WTC11 (cell line): ENCODE data around the gene PPA2. TPM values are rescaled to one million over a fixed set of nuclear protein-coding genes. Genes with fewer than 3 reads are reported as not detected.
A peak's percentile ranks its signal among the peaks of the same experiment; 100 is the strongest.
"Not testable (repeated sequence)": the region's sequence is repeated elsewhere in the genome, so short reads cannot be mapped to it uniquely, and the experiment has no call there.

Source experiments
- ATAC-seq: fragments of 200-7000 bp; cut with Tn5 transposase; 2 replicates; pipeline ENCODE4 v1.10.0; 2021; ENCODE audit warnings: mild to moderate bottlenecking, moderate library complexity
- CTCF ChIA-PET: fragments of 300-600 bp; sonication (Branson Sonifier 250); formaldehyde crosslinking; loops from one replicate; lab custom pipeline; 2021; ENCODE audit warnings: antibody characterized with exemption; lab: Charles Lee
- POLR2A ChIA-PET: fragments of 350-600 bp; sonication (Branson Sonifier 250); formaldehyde crosslinking; loops from one replicate; lab custom pipeline; 2021; ENCODE audit warnings: antibody characterized with exemption; lab: Charles Lee
- DNase-seq: peaks from one replicate; pipeline ENCODE4 v3.0.0; 2021; ENCODE audit warnings: low spot score
- H3K27ac Mint-ChIP-seq: 2 replicates; pipeline ENCODE4 v1.8.0; 2021; ENCODE audit warnings: mixed read lengths
- H3K27me3 Mint-ChIP-seq: 2 replicates; pipeline ENCODE4 v1.8.0; 2021; ENCODE audit warnings: low read depth, mild to moderate bottlenecking, moderate library complexity, mixed read lengths
- H3K36me3 Mint-ChIP-seq: 2 replicates; pipeline ENCODE4 v1.8.0; 2021; ENCODE audit warnings: mixed read lengths
- H3K4me1 Mint-ChIP-seq: 2 replicates; pipeline ENCODE4 v1.8.0; 2022; ENCODE audit warnings: mixed read lengths
- H3K4me3 Mint-ChIP-seq: 2 replicates; pipeline ENCODE4 v1.8.0; 2021; ENCODE audit warnings: mild to moderate bottlenecking, moderate library complexity, mixed read lengths
- H3K9me3 Mint-ChIP-seq: 2 replicates; pipeline ENCODE4 v1.8.0; 2021; ENCODE audit warnings: mixed read lengths
- CDX4 ChIP-seq: fragments of 250-450 bp; sonication (Bioruptor Pico); IDR thresholded peaks from 2 replicates; pipeline ENCODE4 v1.9.0; 2021; ENCODE audit warnings: moderate library complexity, mild to moderate bottlenecking, inconsistent platforms, borderline replicate concordance
- CREM ChIP-seq: sonication (generic); formaldehyde crosslinking; IDR thresholded peaks from 2 replicates; pipeline ENCODE4 v1.8.1; 2022; ENCODE audit warnings: mild to moderate bottlenecking, missing genetic modification reagents, moderate library complexity
- GRHL2 ChIP-seq: fragments of 250-450 bp; sonication (Bioruptor Pico); IDR thresholded peaks from 2 replicates; pipeline ENCODE4 v1.8.0; 2022; ENCODE audit warnings: mild to moderate bottlenecking, moderate library complexity; ENCODE audit not compliant: insufficient replicate concordance, severe bottlenecking
- MLX ChIP-seq: sonication (generic); formaldehyde crosslinking; IDR thresholded peaks from 2 replicates; pipeline ENCODE4 v1.8.1; 2023; ENCODE audit warnings: mild to moderate bottlenecking, missing genetic modification reagents, moderate library complexity
- MXD4 ChIP-seq: fragments of 250-450 bp; sonication (Bioruptor Pico); IDR thresholded peaks from 2 replicates; pipeline ENCODE4 v1.8.0; 2021; ENCODE audit warnings: mild to moderate bottlenecking, moderate library complexity, borderline replicate concordance
- MYBL2 ChIP-seq: sonication (generic); formaldehyde crosslinking; IDR thresholded peaks from 2 replicates; pipeline ENCODE4 v1.8.1; 2023; ENCODE audit warnings: mild to moderate bottlenecking, moderate library complexity, missing genetic modification reagents
- NFYB ChIP-seq: sonication (generic); formaldehyde crosslinking; conservative IDR thresholded peaks from 2 replicates; pipeline ENCODE4 v1.8.0; 2022; ENCODE audit warnings: low read depth, missing genetic modification reagents
- PRRX2 ChIP-seq: fragments of 250-450 bp; sonication (Bioruptor Pico); IDR thresholded peaks from 2 replicates; pipeline ENCODE4 v1.8.0; 2021; ENCODE audit warnings: mild to moderate bottlenecking
- RELA ChIP-seq: sonication (generic); formaldehyde crosslinking; IDR thresholded peaks from 2 replicates; pipeline ENCODE4 v1.8.1; 2022; ENCODE audit warnings: missing genetic modification reagents, mild to moderate bottlenecking, borderline replicate concordance
- TP53 ChIP-seq: sonication (generic); formaldehyde crosslinking; IDR thresholded peaks from 2 replicates; pipeline ENCODE4 v1.8.1; 2023; ENCODE audit warnings: mild to moderate bottlenecking, missing genetic modification reagents
- ZBTB21 ChIP-seq: sonication (generic); formaldehyde crosslinking; IDR thresholded peaks from 2 replicates; pipeline ENCODE4 v1.8.1; 2023; ENCODE audit warnings: mild to moderate bottlenecking, missing genetic modification reagents, borderline replicate concordance
- ZNF219 ChIP-seq: sonication (generic); formaldehyde crosslinking; IDR thresholded peaks from 2 replicates; pipeline ENCODE4 v1.8.0; 2023; ENCODE audit warnings: missing genetic modification reagents, mild to moderate bottlenecking, borderline replicate concordance
- ZNF232 ChIP-seq: sonication (generic); formaldehyde crosslinking; IDR thresholded peaks from 2 replicates; pipeline ENCODE4 v1.8.0; 2022; ENCODE audit warnings: mild to moderate bottlenecking, missing genetic modification reagents
- ZNF416 ChIP-seq: fragments of 250-450 bp; sonication (Bioruptor Pico); IDR thresholded peaks from 2 replicates; pipeline ENCODE4 v1.9.0; 2021; ENCODE audit warnings: mild to moderate bottlenecking, inconsistent platforms
- ZNF423 ChIP-seq: fragments of 250-450 bp; sonication (Bioruptor Pico); IDR thresholded peaks from 2 replicates; pipeline ENCODE4 v2.1.2; 2022; ENCODE audit warnings: mild to moderate bottlenecking, moderate library complexity
- total RNA-seq: library from RNA; stranded (reverse); gene quantifications from 3 replicates; pipeline ENCODE4 v1.2.3, GENCODE V29; 2021
- TF ChIP-seq, protein P1 (sequence below): fragments of 250-450 bp; sonication (Bioruptor Pico); IDR thresholded peaks from 2 replicates; pipeline ENCODE4 v1.9.0; 2021; ENCODE audit warnings: mild to moderate bottlenecking
- TF ChIP-seq, protein P2 (sequence below): sonication (generic); formaldehyde crosslinking; IDR thresholded peaks from 2 replicates; pipeline ENCODE4 v1.8.0; 2022; ENCODE audit warnings: mild to moderate bottlenecking, missing genetic modification reagents
- TF ChIP-seq, protein P3 (sequence below): fragments of 250-450 bp; sonication (Bioruptor Pico); IDR thresholded peaks from 2 replicates; pipeline ENCODE4 v1.9.0; 2021; ENCODE audit warnings: mild to moderate bottlenecking, borderline replicate concordance
- TF ChIP-seq, protein P4 (sequence below): sonication (generic); formaldehyde crosslinking; IDR thresholded peaks from 2 replicates; pipeline ENCODE4 v1.8.1; 2023; ENCODE audit warnings: mild to moderate bottlenecking, missing genetic modification reagents

The PPA2 gene
- total RNA-seq, 1 experiment from 2014 or later = 50.8 TPM

- ChIA-PET POLR2A (no interaction called here), CTCF (no interaction called here)
- TF ChIP-seq TP53 (CRISPR knock-in tag) = no peak
- Mint-ChIP-seq H3K4me3 (no peak overlapping the region), H3K36me3 (peaks cover 28% of the 10 kb centered on the region), H3K27me3 (no peaks in the 10 kb centered on the region), H3K27ac (no peak overlapping the region), H3K9me3 (peaks cover 28% of the 10 kb centered on the region), H3K4me1 (no peaks in the 10 kb centered on the region)
- ATAC-seq = peak; percentile 32; the same call in 1 of the 2 replicates
- DNase-seq = no peak
These were observed 59.5 kb downstream of the PPA2 start for GRCh38 chr4:105414316-105414715.

GRCh38 chr4:105409135-105409534 lies 64.7 kb downstream of the PPA2 start:
- ATAC-seq, H3K27ac Mint-ChIP-seq, CTCF ChIA-PET, POLR2A ChIA-PET, H3K27me3 Mint-ChIP-seq, H3K4me1 Mint-ChIP-seq, H3K4me3 Mint-ChIP-seq: not testable (repeated sequence)
- Mint-ChIP-seq H3K9me3 (peaks cover 28% of the 10 kb centered on the region), H3K36me3 (peaks cover 57% of the 10 kb centered on the region)
- DNase-seq = peak; percentile 7

GRCh38 chr4:105400901-105401677 lies 72.8 kb downstream of the PPA2 start:
- H3K36me3 Mint-ChIP-seq = peaks cover 12% of the 10 kb centered on the region
- CTCF ChIA-PET = no interaction called here
- peaks cover 15% of the 10 kb centered on the region for H3K4me1 Mint-ChIP-seq
- H3K27me3 Mint-ChIP-seq = no peaks in the 10 kb centered on the region
- ATAC-seq (no peak), DNase-seq (no peak)
- POLR2A ChIA-PET = no interaction called here
- H3K4me3 Mint-ChIP-seq = no peak overlapping the region
- H3K27ac Mint-ChIP-seq = no peak overlapping the region
- TF ChIP-seq CREM (CRISPR knock-in tag) = no peak
- TF ChIP-seq, protein P1, sequence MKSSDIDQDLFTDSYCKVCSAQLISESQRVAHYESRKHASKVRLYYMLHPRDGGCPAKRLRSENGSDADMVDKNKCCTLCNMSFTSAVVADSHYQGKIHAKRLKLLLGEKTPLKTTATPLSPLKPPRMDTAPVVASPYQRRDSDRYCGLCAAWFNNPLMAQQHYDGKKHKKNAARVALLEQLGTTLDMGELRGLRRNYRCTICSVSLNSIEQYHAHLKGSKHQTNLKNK = no peak
- no peaks in the 10 kb centered on the region for H3K9me3 Mint-ChIP-seq

GRCh38 chr4:105399532-105400161 lies 74.2 kb downstream of the PPA2 start:
- ATAC-seq (peak; percentile 63), DNase-seq (no peak)
- Mint-ChIP-seq H3K9me3 (no peaks in the 10 kb centered on the region), H3K4me3 (no peak overlapping the region), H3K27ac (no peak overlapping the region), H3K4me1 (peaks cover 15% of the 10 kb centered on the region), H3K36me3 (peaks cover 4% of the 10 kb centered on the region), H3K27me3 (no peaks in the 10 kb centered on the region)
- ChIA-PET POLR2A (no interaction called here), CTCF (no interaction called here)
- no peak for TF ChIP-seq MYBL2 (CRISPR knock-in tag)
- no peak for TF ChIP-seq PRRX2 (CRISPR knock-in tag)
- no peak for TF ChIP-seq GRHL2
- TF ChIP-seq TP53 (CRISPR knock-in tag) = no peak
- TF ChIP-seq, protein P2, sequence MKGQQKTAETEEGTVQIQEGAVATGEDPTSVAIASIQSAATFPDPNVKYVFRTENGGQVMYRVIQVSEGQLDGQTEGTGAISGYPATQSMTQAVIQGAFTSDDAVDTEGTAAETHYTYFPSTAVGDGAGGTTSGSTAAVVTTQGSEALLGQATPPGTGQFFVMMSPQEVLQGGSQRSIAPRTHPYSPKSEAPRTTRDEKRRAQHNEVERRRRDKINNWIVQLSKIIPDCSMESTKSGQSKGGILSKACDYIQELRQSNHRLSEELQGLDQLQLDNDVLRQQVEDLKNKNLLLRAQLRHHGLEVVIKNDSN (CRISPR knock-in tag) = no peak
- no peak for TF ChIP-seq NFYB (CRISPR knock-in tag)
- TF ChIP-seq CDX4 = no peak
- TF ChIP-seq, protein P3, sequence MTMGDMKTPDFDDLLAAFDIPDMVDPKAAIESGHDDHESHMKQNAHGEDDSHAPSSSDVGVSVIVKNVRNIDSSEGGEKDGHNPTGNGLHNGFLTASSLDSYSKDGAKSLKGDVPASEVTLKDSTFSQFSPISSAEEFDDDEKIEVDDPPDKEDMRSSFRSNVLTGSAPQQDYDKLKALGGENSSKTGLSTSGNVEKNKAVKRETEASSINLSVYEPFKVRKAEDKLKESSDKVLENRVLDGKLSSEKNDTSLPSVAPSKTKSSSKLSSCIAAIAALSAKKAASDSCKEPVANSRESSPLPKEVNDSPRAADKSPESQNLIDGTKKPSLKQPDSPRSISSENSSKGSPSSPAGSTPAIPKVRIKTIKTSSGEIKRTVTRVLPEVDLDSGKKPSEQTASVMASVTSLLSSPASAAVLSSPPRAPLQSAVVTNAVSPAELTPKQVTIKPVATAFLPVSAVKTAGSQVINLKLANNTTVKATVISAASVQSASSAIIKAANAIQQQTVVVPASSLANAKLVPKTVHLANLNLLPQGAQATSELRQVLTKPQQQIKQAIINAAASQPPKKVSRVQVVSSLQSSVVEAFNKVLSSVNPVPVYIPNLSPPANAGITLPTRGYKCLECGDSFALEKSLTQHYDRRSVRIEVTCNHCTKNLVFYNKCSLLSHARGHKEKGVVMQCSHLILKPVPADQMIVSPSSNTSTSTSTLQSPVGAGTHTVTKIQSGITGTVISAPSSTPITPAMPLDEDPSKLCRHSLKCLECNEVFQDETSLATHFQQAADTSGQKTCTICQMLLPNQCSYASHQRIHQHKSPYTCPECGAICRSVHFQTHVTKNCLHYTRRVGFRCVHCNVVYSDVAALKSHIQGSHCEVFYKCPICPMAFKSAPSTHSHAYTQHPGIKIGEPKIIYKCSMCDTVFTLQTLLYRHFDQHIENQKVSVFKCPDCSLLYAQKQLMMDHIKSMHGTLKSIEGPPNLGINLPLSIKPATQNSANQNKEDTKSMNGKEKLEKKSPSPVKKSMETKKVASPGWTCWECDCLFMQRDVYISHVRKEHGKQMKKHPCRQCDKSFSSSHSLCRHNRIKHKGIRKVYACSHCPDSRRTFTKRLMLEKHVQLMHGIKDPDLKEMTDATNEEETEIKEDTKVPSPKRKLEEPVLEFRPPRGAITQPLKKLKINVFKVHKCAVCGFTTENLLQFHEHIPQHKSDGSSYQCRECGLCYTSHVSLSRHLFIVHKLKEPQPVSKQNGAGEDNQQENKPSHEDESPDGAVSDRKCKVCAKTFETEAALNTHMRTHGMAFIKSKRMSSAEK (CRISPR knock-in tag) = no peak
- no peak for TF ChIP-seq ZNF219 (CRISPR knock-in tag)
- TF ChIP-seq ZNF232 (CRISPR knock-in tag) = no peak
- TF ChIP-seq MXD4 (CRISPR knock-in tag) = no peak
- no peak for TF ChIP-seq ZBTB21 (CRISPR knock-in tag)
- no peak for TF ChIP-seq MLX (CRISPR knock-in tag)
- TF ChIP-seq ZNF416 (CRISPR knock-in tag) = no peak
- TF ChIP-seq RELA (CRISPR knock-in tag) = no peak
- TF ChIP-seq ZNF423 (CRISPR knock-in tag) = no peak
- TF ChIP-seq, protein P4, sequence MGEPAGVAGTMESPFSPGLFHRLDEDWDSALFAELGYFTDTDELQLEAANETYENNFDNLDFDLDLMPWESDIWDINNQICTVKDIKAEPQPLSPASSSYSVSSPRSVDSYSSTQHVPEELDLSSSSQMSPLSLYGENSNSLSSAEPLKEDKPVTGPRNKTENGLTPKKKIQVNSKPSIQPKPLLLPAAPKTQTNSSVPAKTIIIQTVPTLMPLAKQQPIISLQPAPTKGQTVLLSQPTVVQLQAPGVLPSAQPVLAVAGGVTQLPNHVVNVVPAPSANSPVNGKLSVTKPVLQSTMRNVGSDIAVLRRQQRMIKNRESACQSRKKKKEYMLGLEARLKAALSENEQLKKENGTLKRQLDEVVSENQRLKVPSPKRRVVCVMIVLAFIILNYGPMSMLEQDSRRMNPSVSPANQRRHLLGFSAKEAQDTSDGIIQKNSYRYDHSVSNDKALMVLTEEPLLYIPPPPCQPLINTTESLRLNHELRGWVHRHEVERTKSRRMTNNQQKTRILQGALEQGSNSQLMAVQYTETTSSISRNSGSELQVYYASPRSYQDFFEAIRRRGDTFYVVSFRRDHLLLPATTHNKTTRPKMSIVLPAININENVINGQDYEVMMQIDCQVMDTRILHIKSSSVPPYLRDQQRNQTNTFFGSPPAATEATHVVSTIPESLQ (CRISPR knock-in tag) = no peak
